CD4-positive, CD25-positive, alpha-beta regulatory T cell (primary cell): ENCODE results near the gene RAB34. TPM values are rescaled to one million over a fixed set of nuclear protein-coding genes. Genes with fewer than 3 reads are reported as not detected.
A peak's percentile ranks its signal among the peaks of the same experiment; 100 is the strongest.

Experiments
- ATAC-seq, 2 donors: fragments of 150-1000 bp; cut with Tn5 transposase; one replicate each; pipeline ENCODE4 v1.10.0; 2021; ENCODE audit warnings: low read depth in 2 of 2, moderate number of reproducible peaks in 2 of 2, moderate library complexity in 1 of 2
- DNase-seq, 3 donors: peaks; one replicate each; pipeline versions ENCODE4 v3.0.0 to v3.0.0-alpha.2; 2012 to 2022; ENCODE audit warnings: mixed read lengths in 1 of 3
- H3K27ac ChIP-seq: one replicate; pipeline ENCODE4 v1.7.0; 2013; ENCODE audit warnings: mild to moderate bottlenecking, low read length; ENCODE audit not compliant: insufficient read depth, poor library complexity, severe bottlenecking
- H3K27me3 ChIP-seq: one replicate; pipeline ENCODE4 v1.7.0; 2013; ENCODE audit warnings: low read length; ENCODE audit not compliant: control insufficient read depth, insufficient read depth
- H3K36me3 ChIP-seq: one replicate; pipeline ENCODE4 v1.7.0; 2013; ENCODE audit warnings: mild to moderate bottlenecking, low read length, moderate library complexity; ENCODE audit not compliant: control insufficient read depth, insufficient read depth
- H3K4me1 ChIP-seq: 2 replicates; pipeline ENCODE4 v1.7.0; 2013; ENCODE audit warnings: mild to moderate bottlenecking, low read length; ENCODE audit not compliant: insufficient read depth, control insufficient read depth, poor library complexity, severe bottlenecking
- H3K4me3 ChIP-seq: one replicate; pipeline ENCODE4 v1.7.0; 2013; ENCODE audit warnings: low read depth, mild to moderate bottlenecking, low read length, moderate library complexity
- H3K9me3 ChIP-seq, 2 experiments: 1 replicate in 1 of 2; 2 replicates in 1 of 2; pipeline ENCODE4 v1.7.0; 2013; ENCODE audit warnings: low read length in 2 of 2, mild to moderate bottlenecking in 1 of 2, moderate library complexity in 1 of 2; ENCODE audit not compliant: control insufficient read depth in 2 of 2
- H3K27ac Mint-ChIP-seq, 3 donors: one replicate each; pipeline ENCODE4 v1.8.0; 2020 to 2022; ENCODE audit warnings: mild to moderate bottlenecking in 3 of 3, mixed read lengths in 3 of 3, moderate library complexity in 2 of 3
- H3K27me3 Mint-ChIP-seq: one replicate; pipeline ENCODE4 v1.8.0; 2022; ENCODE audit warnings: mild to moderate bottlenecking, mixed read lengths
- H3K36me3 Mint-ChIP-seq: one replicate; pipeline ENCODE4 v1.8.0; 2020; ENCODE audit warnings: mixed read lengths
- H3K4me1 Mint-ChIP-seq, 4 donors: one replicate each; pipeline ENCODE4 v1.8.0; 2020 to 2022; ENCODE audit warnings: mixed read lengths in 4 of 4, mild to moderate bottlenecking in 1 of 4
- H3K4me3 Mint-ChIP-seq, 4 donors: one replicate each; pipeline ENCODE4 v1.8.0; 2020 to 2022; ENCODE audit warnings: mild to moderate bottlenecking in 4 of 4, mixed read lengths in 4 of 4, moderate library complexity in 3 of 4
- H3K9me3 Mint-ChIP-seq, 7 donors: one replicate each; pipeline ENCODE4 v1.8.0; 2020 to 2022; ENCODE audit warnings: mixed read lengths in 7 of 7, mild to moderate bottlenecking in 3 of 7, moderate library complexity in 2 of 7
- polyA plus RNA-seq, 4 donors: library from polyadenylated mRNA; unstranded; fragments of 300-500 nt; fragmentation: Illumina TruSeq; gene quantifications; one replicate each; pipeline ENCODE4 v1.2.3, GENCODE V29; 2021
- total RNA-seq: library from RNA; stranded (reverse); gene quantifications from one replicate; pipeline ENCODE4 v1.2.3, GENCODE V29; 2022

RAB34 gene
- total and polyA plus RNA-seq, 5 donors from 2014 or later = 4.0 to 11.5 (median 6.7) TPM

- Histone ChIP-seq H3K4me1 (peaks cover 20% of the 10 kb centered on the region), H3K4me3 (peak overlapping the region; percentile 51), H3K27ac (peak overlapping the region; percentile 74), H3K9me3 (no peaks in the 10 kb centered on the region), H3K27me3 (peaks cover 7% of the 10 kb centered on the region), H3K36me3 (no peaks in the 10 kb centered on the region)
- peak overlapping the region; percentile 93 to 97 (median 93) for H3K27ac Mint-ChIP-seq
- H3K4me3 Mint-ChIP-seq = peak overlapping the region; percentile 87 to 97 (median 92)
- no peaks in the 10 kb centered on the region for H3K36me3 Mint-ChIP-seq
- no peaks in the 10 kb centered on the region for H3K9me3 Mint-ChIP-seq
- H3K27me3 Mint-ChIP-seq = peaks cover 16% of the 10 kb centered on the region
- H3K4me1 Mint-ChIP-seq = peaks cover 0 to 26% (median 11%) of the 10 kb centered on the region in 4 donors
- DNase-seq (peak; percentile 84 to 88 (median 86)), ATAC-seq (peak; percentile 89 to 90)
Observed at GRCh38 chr17:28710861-28711722, 6.6 kb downstream of the RAB34 start.

GRCh38 chr17:28707339-28707720, 10.3 kb downstream of the RAB34 start:
- H3K4me3 ChIP-seq = no peak overlapping the region
- H3K36me3 ChIP-seq = peaks cover 8% of the 10 kb centered on the region
- Mint-ChIP-seq H3K36me3 (peaks cover 11% of the 10 kb centered on the region), H3K27me3 (no peaks in the 10 kb centered on the region), H3K4me1 (peaks cover 0 to 19% (median 10%) of the 10 kb centered on the region in 4 donors), H3K9me3 (no peaks in the 10 kb centered on the region), H3K27ac (peak overlapping the region in 2 of 3 donors; percentile 55 to 79), H3K4me3 (peak overlapping the region in 2 of 4 donors; percentile 55 to 58)
- DNase-seq (no peak), ATAC-seq (no peak)
- peaks cover 17% of the 10 kb centered on the region for H3K4me1 ChIP-seq
- no peaks in the 10 kb centered on the region for H3K27me3 ChIP-seq
- H3K9me3 ChIP-seq = no peaks in the 10 kb centered on the region
- H3K27ac ChIP-seq = no peak overlapping the region

GRCh38 chr17:28706471-28707338, 11.0 kb downstream of the RAB34 start:
- peak overlapping the region in 2 of 3 donors; percentile 55 to 79 for H3K27ac Mint-ChIP-seq
- no peak for DNase-seq
- Histone ChIP-seq H3K27me3 (no peaks in the 10 kb centered on the region), H3K4me3 (no peak overlapping the region), H3K27ac (no peak overlapping the region), H3K9me3 (no peaks in the 10 kb centered on the region), H3K36me3 (peaks cover 14% of the 10 kb centered on the region), H3K4me1 (peaks cover 11% of the 10 kb centered on the region)
- H3K36me3 Mint-ChIP-seq = peaks cover 15% of the 10 kb centered on the region
- peaks cover 0 to 16% (median 7%) of the 10 kb centered on the region in 4 donors for H3K4me1 Mint-ChIP-seq
- ATAC-seq = no peak
- H3K9me3 Mint-ChIP-seq = no peaks in the 10 kb centered on the region
- no peaks in the 10 kb centered on the region for H3K27me3 Mint-ChIP-seq
- H3K4me3 Mint-ChIP-seq = peak overlapping the region in 2 of 4 donors; percentile 55 to 58

- Histone ChIP-seq H3K9me3 (no peaks in the 10 kb centered on the region), H3K27ac (no peak overlapping the region), H3K36me3 (peaks cover 23% of the 10 kb centered on the region), H3K4me3 (no peak overlapping the region), H3K27me3 (no peaks in the 10 kb centered on the region), H3K4me1 (peaks cover 4% of the 10 kb centered on the region)
- H3K9me3 Mint-ChIP-seq = peaks cover 0 to 2% (median 0%) of the 10 kb centered on the region in 7 donors
- ATAC-seq = no peak
- peaks cover 20% of the 10 kb centered on the region for H3K36me3 Mint-ChIP-seq
- H3K4me1 Mint-ChIP-seq = peaks cover 0 to 11% (median 4%) of the 10 kb centered on the region in 4 donors
- H3K27ac Mint-ChIP-seq = no peak overlapping the region
- DNase-seq = no peak
- H3K27me3 Mint-ChIP-seq = no peaks in the 10 kb centered on the region
- H3K4me3 Mint-ChIP-seq = no peak overlapping the region
Observed at GRCh38 chr17:28705728-28706334, 11.8 kb downstream of the RAB34 start.

- Histone ChIP-seq H3K27me3 (no peaks in the 10 kb centered on the region), H3K4me3 (no peak overlapping the region), H3K27ac (no peak overlapping the region), H3K36me3 (peaks cover 30% of the 10 kb centered on the region), H3K9me3 (no peaks in the 10 kb centered on the region), H3K4me1 (no peaks in the 10 kb centered on the region)
- Mint-ChIP-seq H3K27me3 (no peaks in the 10 kb centered on the region), H3K4me1 (peaks cover 0 to 7% (median 3%) of the 10 kb centered on the region in 4 donors), H3K27ac (peak overlapping the region in 1 of 3 donors; percentile 80), H3K36me3 (peaks cover 22% of the 10 kb centered on the region), H3K4me3 (no peak overlapping the region), H3K9me3 (peaks cover 0 to 2% (median 0%) of the 10 kb centered on the region in 7 donors)
- no peak for ATAC-seq
- DNase-seq = no peak
Observed at GRCh38 chr17:28705074-28705659, 12.5 kb downstream of the RAB34 start.

GRCh38 chr17:28704219-28704858, 13.3 kb downstream of the RAB34 start:
- peaks cover 0 to 7% (median 3%) of the 10 kb centered on the region in 4 donors for H3K4me1 Mint-ChIP-seq
- no peak overlapping the region for H3K4me3 Mint-ChIP-seq
- DNase-seq (no peak), ATAC-seq (peak in 1 of 2 donors; percentile 23)
- no peaks in the 10 kb centered on the region for H3K4me1 ChIP-seq
- peaks cover 0 to 2% (median 0%) of the 10 kb centered on the region in 7 donors for H3K9me3 Mint-ChIP-seq
- no peak overlapping the region for H3K27ac ChIP-seq
- H3K36me3 ChIP-seq = peaks cover 38% of the 10 kb centered on the region
- no peak overlapping the region for H3K4me3 ChIP-seq
- H3K27ac Mint-ChIP-seq = peak overlapping the region in 2 of 3 donors; percentile 45 to 65
- no peaks in the 10 kb centered on the region for H3K9me3 ChIP-seq
- H3K36me3 Mint-ChIP-seq = peaks cover 22% of the 10 kb centered on the region
- H3K27me3 ChIP-seq = no peaks in the 10 kb centered on the region
- H3K27me3 Mint-ChIP-seq = no peaks in the 10 kb centered on the region
